Stomach (tissue), 4 donors: ENCODE results near the gene AVPR2.

Experiments
- EP300 ChIP-seq: sonication (generic); formaldehyde crosslinking; IDR thresholded peaks from one replicate; pipeline ENCODE4 v1.6.1; 2017; ENCODE audit warnings: antibody characterized with exemption
- TF ChIP-seq, protein P1 (sequence below), 7 experiments: fragments of 450-650 bp in 4 of 7; fragments of 200-600 bp in 3 of 7; sonication (generic) in 3 of 7; IDR thresholded peaks; one replicate each; pipeline ENCODE4 v1.5.1; 2016 to 2019; ENCODE audit warnings: antibody characterized with exemption in 7 of 7, control low read depth in 2 of 7, mild to moderate bottlenecking in 1 of 7

- TF ChIP-seq, protein P1, sequence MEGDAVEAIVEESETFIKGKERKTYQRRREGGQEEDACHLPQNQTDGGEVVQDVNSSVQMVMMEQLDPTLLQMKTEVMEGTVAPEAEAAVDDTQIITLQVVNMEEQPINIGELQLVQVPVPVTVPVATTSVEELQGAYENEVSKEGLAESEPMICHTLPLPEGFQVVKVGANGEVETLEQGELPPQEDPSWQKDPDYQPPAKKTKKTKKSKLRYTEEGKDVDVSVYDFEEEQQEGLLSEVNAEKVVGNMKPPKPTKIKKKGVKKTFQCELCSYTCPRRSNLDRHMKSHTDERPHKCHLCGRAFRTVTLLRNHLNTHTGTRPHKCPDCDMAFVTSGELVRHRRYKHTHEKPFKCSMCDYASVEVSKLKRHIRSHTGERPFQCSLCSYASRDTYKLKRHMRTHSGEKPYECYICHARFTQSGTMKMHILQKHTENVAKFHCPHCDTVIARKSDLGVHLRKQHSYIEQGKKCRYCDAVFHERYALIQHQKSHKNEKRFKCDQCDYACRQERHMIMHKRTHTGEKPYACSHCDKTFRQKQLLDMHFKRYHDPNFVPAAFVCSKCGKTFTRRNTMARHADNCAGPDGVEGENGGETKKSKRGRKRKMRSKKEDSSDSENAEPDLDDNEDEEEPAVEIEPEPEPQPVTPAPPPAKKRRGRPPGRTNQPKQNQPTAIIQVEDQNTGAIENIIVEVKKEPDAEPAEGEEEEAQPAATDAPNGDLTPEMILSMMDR (IDR thresholded peaks at IDR 0.05): no peak
- TF ChIP-seq EP300: no peak
Observed at GRCh38 chrX:153934762-153935325, 30.4 kb downstream of the AVPR2 start, which contains the start of gene NAA10.
